Superior temporal gyrus (tissue), 1 donor: ENCODE measurements around the gene FLNC.

ENCODE experiments used
- DNase-seq: peaks from one replicate; pipeline ENCODE4 v3.0.0-alpha.2; 2016; ENCODE audit errors: extremely low spot score

FLNC gene

DNA sequence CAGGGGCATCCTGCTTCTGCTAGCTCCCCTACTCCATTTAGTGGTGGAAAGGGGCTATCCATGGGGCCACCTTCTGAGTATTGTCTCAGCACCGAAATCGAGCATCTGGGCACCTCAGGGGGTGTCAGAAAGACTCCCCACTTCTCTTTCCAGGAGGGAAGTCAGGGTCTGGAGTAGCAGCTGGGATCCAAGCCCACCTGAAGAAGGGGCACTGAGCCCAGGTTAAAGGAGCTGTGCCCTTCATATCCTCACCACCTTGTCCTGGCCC is 2.6 kb downstream of the FLNC start:
- no peak for DNase-seq

GRCh38 chr7:128833148-128833945 is 3.1 kb downstream of the FLNC start:
- DNase-seq = peak; percentile 71

- peak; percentile 45 for DNase-seq
Observed at GRCh38 chr7:128833946-128834325, 3.7 kb downstream of the FLNC start.

DNA sequence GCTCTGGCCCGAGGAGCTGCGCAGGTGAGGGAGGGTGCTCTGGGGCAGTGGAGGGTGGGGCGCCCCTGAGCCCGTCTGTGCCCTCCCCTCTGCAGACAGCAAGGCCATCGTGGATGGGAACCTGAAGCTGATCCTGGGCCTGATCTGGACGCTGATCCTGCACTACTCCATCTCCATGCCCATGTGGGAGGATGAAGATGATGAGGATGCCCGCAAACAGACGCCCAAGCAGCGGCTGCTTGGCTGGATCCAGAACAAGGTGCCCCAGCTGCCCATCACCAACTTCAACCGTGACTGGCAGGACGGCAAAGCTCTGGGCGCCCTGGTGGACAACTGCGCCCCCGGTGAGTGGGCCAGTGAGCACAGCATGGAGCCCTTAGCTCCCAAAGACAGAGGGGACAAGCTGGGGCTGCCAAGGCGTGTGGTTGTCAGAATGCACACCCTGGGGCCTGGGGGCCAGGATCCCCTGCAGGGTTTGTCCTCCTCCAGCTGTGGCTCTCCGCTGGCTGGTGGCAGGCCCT is 5.1 kb downstream of the FLNC start:
- no peak for DNase-seq

DNA sequence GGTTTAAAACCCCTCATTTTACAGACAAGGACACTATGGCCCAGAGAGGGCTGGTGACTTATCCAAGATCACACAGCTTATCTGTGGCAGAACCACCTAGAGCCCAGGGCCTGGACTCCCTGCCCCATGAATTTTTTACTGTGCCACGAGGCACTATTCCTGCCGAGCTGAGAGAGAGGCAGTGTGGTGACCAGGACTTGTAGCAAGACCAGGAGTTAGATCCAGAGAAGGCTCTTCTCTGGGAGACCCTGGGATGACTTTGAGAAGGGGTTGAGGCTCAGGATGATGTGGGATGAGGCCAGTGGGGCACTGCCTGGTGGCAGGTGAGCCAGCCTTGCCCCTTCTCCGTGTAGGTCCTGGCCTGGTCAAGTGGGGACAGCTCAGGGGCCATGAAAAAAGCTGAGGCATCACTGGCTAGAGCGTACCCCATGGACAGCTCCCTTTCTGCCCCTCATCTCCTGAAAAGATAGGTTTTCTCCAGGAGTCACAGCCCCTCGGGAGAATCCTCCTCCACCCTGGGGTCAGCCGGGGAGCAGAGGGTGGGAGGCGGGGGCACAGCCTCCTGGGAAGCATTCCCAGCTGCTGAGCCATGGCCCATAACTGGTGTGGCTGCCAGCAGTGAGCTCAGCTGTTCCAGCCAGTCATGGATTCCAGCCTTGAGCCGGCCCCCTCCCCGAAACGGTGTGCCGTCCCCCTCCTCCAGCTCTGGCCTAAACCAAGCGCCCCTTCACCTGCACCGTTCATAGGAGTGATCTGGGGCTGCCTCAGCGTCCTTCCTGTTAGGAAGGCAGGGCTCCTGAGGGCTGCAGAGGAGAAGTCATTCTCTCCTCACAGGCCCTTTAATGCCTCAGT is 5.8 kb downstream of the FLNC start:
- peak; percentile 57 for DNase-seq

DNA sequence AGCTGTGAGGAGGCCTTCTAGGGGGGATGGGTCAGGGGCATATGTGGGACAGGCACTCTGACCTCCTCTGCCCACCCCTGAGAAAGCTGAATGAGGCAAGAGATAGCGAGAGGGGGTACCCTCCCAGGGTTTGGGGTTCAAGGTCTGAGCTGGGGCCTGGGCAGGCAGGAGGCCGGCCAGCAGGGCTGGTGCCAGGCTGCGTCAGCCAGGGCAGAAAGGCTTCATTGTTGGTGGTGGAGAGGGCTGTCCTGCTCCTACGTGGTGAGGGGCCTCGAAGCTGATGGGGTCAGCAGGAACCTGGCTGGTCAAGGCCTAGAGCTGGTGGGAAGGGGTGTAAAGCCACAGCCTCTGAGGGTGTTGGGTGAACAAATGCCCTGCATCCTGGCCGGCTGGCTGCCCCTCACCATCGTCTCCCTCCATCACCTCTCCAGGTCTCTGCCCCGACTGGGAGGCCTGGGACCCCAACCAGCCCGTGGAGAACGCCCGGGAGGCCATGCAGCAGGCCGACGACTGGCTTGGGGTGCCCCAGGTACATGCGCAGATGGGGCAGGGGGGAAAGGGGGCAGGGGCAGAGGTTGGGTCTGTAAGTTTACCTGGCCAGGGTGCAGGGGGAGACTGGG is 6.6 kb downstream of the FLNC start:
- DNase-seq = peak; percentile 78

- no peak for DNase-seq
Observed at GRCh38 chr7:128837521-128837921, 7.3 kb downstream of the FLNC start.

DNA sequence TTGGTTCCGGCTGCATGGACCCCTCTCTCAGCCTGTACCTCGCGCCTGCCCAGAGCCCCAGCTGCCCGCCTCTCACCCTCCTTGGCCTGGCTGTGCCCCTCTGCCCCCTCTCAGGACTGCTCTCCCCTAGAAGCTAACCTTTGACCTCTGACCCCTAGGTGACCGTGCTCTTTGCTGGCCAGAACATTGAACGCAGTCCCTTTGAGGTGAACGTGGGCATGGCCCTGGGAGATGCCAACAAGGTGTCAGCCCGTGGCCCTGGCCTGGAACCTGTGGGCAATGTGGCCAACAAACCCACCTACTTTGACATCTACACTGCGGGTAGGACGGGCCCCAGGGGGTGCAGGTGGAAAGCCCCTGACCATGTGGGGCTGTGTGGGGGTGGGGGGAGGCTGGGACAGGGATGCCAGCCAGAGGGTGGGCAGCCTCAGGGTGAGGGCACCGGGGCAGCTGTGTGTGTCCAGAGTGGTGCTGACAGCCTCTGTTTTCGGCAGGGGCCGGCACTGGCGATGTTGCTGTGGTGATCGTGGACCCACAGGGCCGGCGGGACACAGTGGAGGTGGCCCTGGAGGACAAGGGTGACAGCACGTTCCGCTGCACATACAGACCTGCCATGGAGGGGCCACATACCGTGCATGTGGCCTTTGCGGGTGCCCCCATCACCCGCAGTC is 8.0 kb downstream of the FLNC start:
- no peak for DNase-seq

GRCh38 chr7:128838981-128839731 is 8.9 kb downstream of the FLNC start:
- no peak for DNase-seq

- no peak for DNase-seq
Observed at GRCh38 chr7:128839751-128840177, 9.6 kb downstream of the FLNC start.

DNA sequence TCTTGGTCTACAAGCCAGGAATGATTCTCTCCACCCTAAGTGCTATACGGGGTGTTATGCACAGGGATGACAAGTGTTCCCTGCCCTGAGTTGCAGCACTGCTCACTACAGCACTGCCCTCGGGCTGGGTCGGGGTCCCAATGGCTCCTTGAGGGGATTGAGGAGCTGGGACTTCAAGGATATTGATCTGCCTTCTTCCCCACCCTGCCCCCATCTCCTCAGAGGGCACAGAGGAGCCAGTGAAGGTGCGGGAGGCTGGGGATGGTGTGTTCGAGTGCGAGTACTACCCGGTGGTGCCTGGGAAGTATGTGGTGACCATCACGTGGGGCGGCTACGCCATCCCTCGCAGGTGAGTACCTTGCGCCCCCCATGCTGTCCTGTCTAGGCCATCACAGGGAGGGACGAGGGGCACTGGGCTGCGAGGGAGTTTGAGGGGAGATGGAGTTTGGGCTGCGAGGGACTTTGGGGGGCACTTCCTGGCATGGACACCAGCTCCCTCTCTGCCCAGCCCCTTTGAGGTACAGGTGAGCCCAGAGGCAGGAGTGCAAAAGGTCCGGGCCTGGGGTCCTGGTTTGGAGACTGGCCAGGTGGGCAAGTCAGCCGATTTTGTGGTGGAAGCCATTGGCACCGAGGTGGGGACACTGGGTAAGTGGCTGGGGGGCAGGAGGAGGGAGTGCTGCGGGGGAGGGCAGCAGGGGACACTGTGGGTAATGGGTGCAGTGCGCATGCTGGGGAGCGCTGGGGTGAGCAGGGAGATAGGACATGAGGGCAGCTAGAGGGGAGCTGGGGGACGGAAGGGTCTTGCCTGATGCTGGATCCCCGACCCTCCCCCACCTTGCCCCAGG is 10.3 kb downstream of the FLNC start:
- no peak for DNase-seq

DNA sequence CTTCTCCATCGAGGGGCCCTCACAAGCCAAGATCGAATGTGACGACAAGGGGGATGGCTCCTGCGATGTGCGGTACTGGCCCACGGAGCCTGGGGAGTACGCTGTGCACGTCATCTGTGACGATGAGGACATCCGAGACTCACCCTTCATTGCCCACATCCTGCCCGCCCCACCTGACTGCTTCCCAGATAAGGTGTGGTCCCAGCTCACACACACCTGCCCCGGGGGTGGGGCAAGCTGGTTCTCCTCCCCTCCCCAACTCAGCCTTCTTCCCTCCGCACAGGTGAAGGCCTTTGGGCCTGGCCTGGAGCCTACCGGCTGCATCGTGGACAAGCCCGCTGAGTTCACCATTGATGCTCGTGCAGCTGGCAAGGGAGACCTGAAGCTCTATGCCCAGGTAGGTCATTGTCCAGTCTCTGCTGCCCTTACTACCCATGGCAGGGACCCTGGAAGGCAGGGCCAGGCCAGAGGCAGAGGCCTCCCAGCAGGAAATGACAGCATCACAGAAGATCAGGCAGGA is 11.0 kb downstream of the FLNC start:
- DNase-seq = no peak

DNA sequence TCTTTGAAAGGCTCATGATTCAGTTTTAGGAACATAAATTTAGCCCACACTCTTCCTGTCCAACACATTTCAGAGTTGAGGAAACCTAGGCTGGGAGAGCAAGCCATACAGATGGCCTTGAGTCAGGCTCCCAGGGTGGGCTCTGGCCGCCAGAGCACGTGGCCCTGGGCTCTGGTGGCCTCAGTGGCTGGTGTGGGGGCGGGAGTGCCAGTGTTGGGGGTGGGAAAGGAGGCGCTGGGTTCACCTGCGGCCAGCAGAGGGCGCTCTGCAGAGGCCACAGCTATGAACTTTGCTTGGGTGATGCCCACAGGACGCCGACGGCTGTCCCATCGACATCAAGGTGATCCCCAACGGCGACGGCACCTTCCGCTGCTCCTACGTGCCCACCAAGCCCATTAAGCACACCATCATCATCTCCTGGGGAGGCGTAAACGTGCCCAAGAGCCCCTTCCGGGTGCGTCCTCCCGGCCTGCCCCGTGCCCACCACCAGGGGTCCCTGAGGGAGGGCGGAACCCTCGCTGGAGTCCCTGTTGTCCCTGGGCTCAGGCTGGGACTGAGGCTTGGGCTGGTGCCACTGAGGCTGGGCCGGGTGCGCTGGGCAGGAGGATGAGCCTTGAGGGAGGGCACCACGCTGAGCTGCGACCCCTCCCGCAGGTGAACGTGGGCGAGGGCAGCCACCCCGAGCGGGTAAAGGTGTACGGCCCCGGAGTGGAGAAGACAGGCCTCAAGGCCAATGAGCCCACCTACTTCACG is 11.9 kb downstream of the FLNC start:
- DNase-seq = no peak

GRCh38 chr7:128842674-128843641 is 12.8 kb downstream of the FLNC start:
- no peak for DNase-seq

DNA sequence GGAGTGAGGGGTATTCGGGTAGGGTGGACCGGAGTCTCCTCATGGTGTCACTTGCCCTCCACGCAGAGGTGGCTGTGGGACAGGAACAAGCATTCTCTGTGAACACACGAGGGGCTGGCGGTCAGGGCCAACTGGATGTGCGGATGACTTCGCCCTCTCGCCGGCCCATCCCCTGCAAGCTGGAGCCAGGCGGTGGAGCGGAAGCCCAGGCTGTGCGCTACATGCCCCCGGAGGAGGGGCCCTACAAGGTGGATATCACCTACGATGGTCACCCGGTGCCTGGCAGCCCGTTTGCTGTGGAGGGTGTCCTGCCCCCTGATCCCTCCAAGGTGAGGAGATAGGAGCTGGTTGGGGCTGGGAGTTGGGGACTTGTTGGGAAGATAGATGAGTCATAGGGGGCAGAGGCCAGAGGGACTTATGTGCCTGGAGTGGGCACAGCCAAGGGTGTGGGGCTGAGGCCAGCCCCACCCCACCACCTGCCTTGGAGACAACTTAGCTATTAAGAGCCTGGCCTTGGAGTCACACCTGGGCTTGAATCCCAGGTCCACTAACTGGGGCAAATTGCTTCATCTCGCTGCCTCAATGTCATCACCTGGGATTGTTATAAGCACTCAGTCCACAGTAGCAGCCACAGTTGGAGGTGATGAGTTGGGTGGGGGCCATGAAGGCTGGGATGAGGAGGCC is 13.9 kb downstream of the FLNC start:
- no peak for DNase-seq

- no peak for DNase-seq
Observed at GRCh38 chr7:128844777-128845311, 14.6 kb downstream of the FLNC start.

DNA sequence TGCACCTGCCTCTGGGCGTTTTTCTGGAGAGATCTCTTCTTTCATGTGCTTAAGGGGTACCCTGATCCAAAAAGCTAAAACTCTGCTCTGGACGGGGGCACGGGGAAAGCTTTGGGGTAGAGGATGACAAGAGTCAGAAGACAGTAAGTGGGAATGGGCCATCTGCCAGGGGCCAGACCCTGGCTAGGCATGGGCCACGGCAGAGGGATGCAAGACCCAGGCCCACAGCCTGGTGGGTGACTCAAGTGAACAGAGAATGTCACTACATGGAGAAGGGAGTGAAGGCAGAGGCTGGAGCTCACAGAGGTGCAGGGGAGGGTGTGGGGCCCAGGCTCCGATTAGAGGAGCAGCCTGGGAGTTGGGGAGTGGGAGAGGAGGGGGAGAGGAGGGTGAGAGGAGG is 15.3 kb downstream of the FLNC start:
- no peak for DNase-seq
